ENCODE data around the gene ARHGEF3. TPM values are rescaled to one million over a fixed set of nuclear protein-coding genes. Genes with fewer than 3 reads are reported as not detected.
A peak's percentile ranks its signal among the peaks of the same experiment; 100 is the strongest.

The ARHGEF3 gene
- total and polyA plus RNA-seq, 8 donors: 19.5 to 34.1 (median 24.4) TPM

- Histone ChIP-seq H3K9me3 (no peaks in the 10 kb centered on the region), H3K36me3 (no peaks in the 10 kb centered on the region), H3K4me1 (peaks cover 32 to 97% of the 10 kb centered on the region in 2 donors), H3K4me3 (no peak overlapping the region), H3K27me3 (no peaks in the 10 kb centered on the region), H3K27ac (peak overlapping the region in 1 of 2 donors; percentile 93)
- DNase-seq (no peak), ATAC-seq (no peak)
- intact Hi-C loops (cut with DNase I): no loop called here
- TF ChIP-seq, protein P1, sequence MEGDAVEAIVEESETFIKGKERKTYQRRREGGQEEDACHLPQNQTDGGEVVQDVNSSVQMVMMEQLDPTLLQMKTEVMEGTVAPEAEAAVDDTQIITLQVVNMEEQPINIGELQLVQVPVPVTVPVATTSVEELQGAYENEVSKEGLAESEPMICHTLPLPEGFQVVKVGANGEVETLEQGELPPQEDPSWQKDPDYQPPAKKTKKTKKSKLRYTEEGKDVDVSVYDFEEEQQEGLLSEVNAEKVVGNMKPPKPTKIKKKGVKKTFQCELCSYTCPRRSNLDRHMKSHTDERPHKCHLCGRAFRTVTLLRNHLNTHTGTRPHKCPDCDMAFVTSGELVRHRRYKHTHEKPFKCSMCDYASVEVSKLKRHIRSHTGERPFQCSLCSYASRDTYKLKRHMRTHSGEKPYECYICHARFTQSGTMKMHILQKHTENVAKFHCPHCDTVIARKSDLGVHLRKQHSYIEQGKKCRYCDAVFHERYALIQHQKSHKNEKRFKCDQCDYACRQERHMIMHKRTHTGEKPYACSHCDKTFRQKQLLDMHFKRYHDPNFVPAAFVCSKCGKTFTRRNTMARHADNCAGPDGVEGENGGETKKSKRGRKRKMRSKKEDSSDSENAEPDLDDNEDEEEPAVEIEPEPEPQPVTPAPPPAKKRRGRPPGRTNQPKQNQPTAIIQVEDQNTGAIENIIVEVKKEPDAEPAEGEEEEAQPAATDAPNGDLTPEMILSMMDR (IDR thresholded peaks at IDR 0.05): no peak
Measured at GRCh38 chr3:56780936-56781335, 20.8 kb downstream of the ARHGEF3 start.

- no peak for DNase-seq
- TF ChIP-seq, protein P1 (IDR thresholded peaks at IDR 0.05): no peak
- ATAC-seq: no peak
- Histone ChIP-seq H3K27me3 (no peaks in the 10 kb centered on the region), H3K27ac (no peak overlapping the region), H3K36me3 (no peaks in the 10 kb centered on the region), H3K4me3 (no peak overlapping the region), H3K4me1 (peaks cover 20 to 93% of the 10 kb centered on the region in 2 donors), H3K9me3 (no peaks in the 10 kb centered on the region)
- intact Hi-C loops (cut with DNase I): no loop called here
Measured at GRCh38 chr3:56778893-56779292, 22.9 kb downstream of the ARHGEF3 start.

- ATAC-seq (peak; percentile 15), DNase-seq (no peak)
- Histone ChIP-seq H3K4me1 (peaks cover 3 to 74% of the 10 kb centered on the region in 2 donors), H3K9me3 (no peaks in the 10 kb centered on the region), H3K27me3 (no peaks in the 10 kb centered on the region), H3K27ac (peak overlapping the region in 1 of 2 donors; percentile 40), H3K4me3 (no peak overlapping the region), H3K36me3 (peaks cover 0 to 16% of the 10 kb centered on the region in 2 donors)
- TF ChIP-seq, protein P1 (IDR thresholded peaks at IDR 0.05): no peak
- intact Hi-C loops (cut with DNase I): no loop called here
Measured at GRCh38 chr3:56776556-56776950, 25.2 kb downstream of the ARHGEF3 start.

- peak overlapping the region in 1 of 2 donors; percentile 40 for H3K27ac ChIP-seq
- intact Hi-C loops (cut with DNase I): no loop called here
- no peaks in the 10 kb centered on the region for H3K9me3 ChIP-seq
- DNase-seq: no peak
- no peaks in the 10 kb centered on the region for H3K27me3 ChIP-seq
- TF ChIP-seq, protein P1 (IDR thresholded peaks at IDR 0.05): no peak
- no peak overlapping the region for H3K4me3 ChIP-seq
- H3K36me3 ChIP-seq: peaks cover 0 to 22% of the 10 kb centered on the region in 2 donors
- peaks cover 3 to 69% of the 10 kb centered on the region in 2 donors for H3K4me1 ChIP-seq
- peak; percentile 47 for ATAC-seq
Measured at GRCh38 chr3:56775838-56776555, 25.8 kb downstream of the ARHGEF3 start.

GRCh38 chr3:56775445-56775837 lies 26.3 kb downstream of the ARHGEF3 start:
- DNase-seq (no peak), ATAC-seq (no peak)
- TF ChIP-seq, protein P1 (IDR thresholded peaks at IDR 0.05): no peak
- Histone ChIP-seq H3K9me3 (no peaks in the 10 kb centered on the region), H3K27me3 (no peaks in the 10 kb centered on the region), H3K27ac (peak overlapping the region in 1 of 2 donors; percentile 40), H3K4me3 (no peak overlapping the region), H3K4me1 (peaks cover 3 to 64% of the 10 kb centered on the region in 2 donors), H3K36me3 (peaks cover 0 to 22% of the 10 kb centered on the region in 2 donors)
- intact Hi-C loops (cut with DNase I): no loop called here

Data from left lung (tissue), 10 donors.